ENCODE results near the gene MS4A6A. TPM values are rescaled to one million over a fixed set of nuclear protein-coding genes. Genes with fewer than 3 reads are reported as not detected.

The MS4A6A gene
- total and polyA plus RNA-seq, 9 of the 15 experiments (the other 6 are each of a cell fraction or from before 2014, with no cell fraction given): 0.57 to 9.5 (median 4.2) TPM

GRCh38 chr11:60130496-60130895 lies 52.4 kb downstream of the MS4A6A start (continued):
- no peak for TF ChIP-seq CREB3 (tag; conservative IDR thresholded peaks at IDR 0.05; ENCODE audit: low read depth)
- peak; percentile 50; the same call in 1 of the 2 replicates for TF ChIP-seq EHMT2 (IDR thresholded peaks at IDR 0.05)
- no peak for TF ChIP-seq SIRT6 (IDR thresholded peaks at IDR 0.05; ENCODE audit: low read depth, low read length)
- no peak for TF ChIP-seq ZNF518B (CRISPR knock-in tag; IDR thresholded peaks at IDR 0.05)
- no peak for TF ChIP-seq CHCHD3 (CRISPR knock-in tag; IDR thresholded peaks at IDR 0.05)
- no peak for TF ChIP-seq ZNF778 (CRISPR knock-in tag; IDR thresholded peaks at IDR 0.05)
- no peak for TF ChIP-seq LCOR (CRISPR knock-in tag; IDR thresholded peaks at IDR 0.05)
- TF ChIP-seq ATF4 (CRISPR knock-in tag; IDR thresholded peaks at IDR 0.05): no peak
- no peak for TF ChIP-seq ZKSCAN1 (IDR thresholded peaks at IDR 0.05; ENCODE audit: low read depth, low read length)
- TF ChIP-seq NFE2 (IDR thresholded peaks at IDR 0.05; ENCODE audit: low read depth): no peak
- TF ChIP-seq CBX5 (IDR thresholded peaks at IDR 0.05; ENCODE audit: borderline replicate concordance, low read depth): no peak
- no peak for TF ChIP-seq GTF2A2 (tag; IDR thresholded peaks at IDR 0.05)
- no peak for TF ChIP-seq LARP7 (IDR thresholded peaks at IDR 0.05)
- no peak for TF ChIP-seq NCOA6 (IDR thresholded peaks at IDR 0.05)
- no peak for TF ChIP-seq ZBTB1 (CRISPR knock-in tag; IDR thresholded peaks at IDR 0.05; ENCODE audit: borderline replicate concordance, low read depth)
- TF ChIP-seq PKNOX1 (IDR thresholded peaks at IDR 0.05): peak; percentile 48; the same call in 1 of the 2 replicates
- no peak for TF ChIP-seq CREB5 (CRISPR knock-in tag; IDR thresholded peaks at IDR 0.05)
- TF ChIP-seq ARID1B (IDR thresholded peaks at IDR 0.05): no peak
- TF ChIP-seq HMG20A (CRISPR knock-in tag; conservative IDR thresholded peaks at IDR 0.05): no peak
- no peak for TF ChIP-seq MCM2 (IDR thresholded peaks at IDR 0.05; ENCODE audit: low read depth)
- peak; percentile 70; the same call in 1 of the 2 replicates for TF ChIP-seq CC2D1A (IDR thresholded peaks at IDR 0.05)

Measured in K562 (cell line).